Measurements from ENCODE around the gene PTPRT. TPM values are rescaled to one million over a fixed set of nuclear protein-coding genes. Genes with fewer than 3 reads are reported as not detected.

The PTPRT gene
- total RNA-seq, 1 experiment from 2014 or later: not detected

DNA sequence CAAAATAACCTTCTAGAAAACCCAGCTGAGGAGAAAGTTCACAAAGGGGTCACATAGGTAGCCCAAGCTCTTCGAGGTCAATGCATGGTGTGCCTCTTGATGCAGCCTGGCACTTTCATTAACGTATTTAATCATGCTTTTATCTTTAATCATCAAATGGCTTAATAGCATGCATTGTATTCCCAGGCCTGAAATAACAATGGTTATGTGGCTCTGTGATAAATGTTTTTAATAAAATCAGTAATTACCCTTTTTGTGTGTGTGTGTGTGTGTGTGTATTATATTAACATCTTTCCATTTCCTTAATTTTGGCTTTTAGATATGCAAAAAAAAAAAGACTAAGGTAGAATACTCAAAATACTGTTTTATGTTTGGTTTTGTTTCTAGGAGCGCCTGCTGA, 681.8 kb downstream of the PTPRT start:
- Histone ChIP-seq H3K4me3 (replicated peaks in 1 of 2; ENCODE audit: low read depth in 1 of 2, low read length in 2 of 2) (no peak overlapping the region), H3K9me3 (ENCODE audit: control insufficient read depth in 1 of 2, insufficient read depth in 1 of 2, low read depth in 1 of 2, low read length in 2 of 2) (peaks cover 3 to 27% of the 10 kb centered on the region in 2 experiments; a peak in 2 of 4 replicates), H4K20me1 (ENCODE audit: insufficient read depth) (no peaks in the 10 kb centered on the region), H3K27ac (ENCODE audit: low read depth, low read length) (no peak overlapping the region), H3K36me3 (ENCODE audit: control insufficient read depth in 1 of 2, insufficient read depth in 2 of 2, low read length in 2 of 2) (no peaks in the 10 kb centered on the region), H3K79me2 (ENCODE audit: insufficient read depth, low read length) (no peaks in the 10 kb centered on the region), H3K27me3 (ENCODE audit: insufficient read depth, low read length) (no peaks in the 10 kb centered on the region), H3K9me2 (ENCODE audit: insufficient read depth) (no peaks in the 10 kb centered on the region), H2AFZ (ENCODE audit: low read depth, low read length, poor library complexity, severe bottlenecking) (no peak overlapping the region), H3K4me2 (ENCODE audit: low read length) (no peak overlapping the region), H3K4me1 (ENCODE audit: control insufficient read depth in 1 of 2, insufficient read depth in 2 of 2, low read length in 2 of 2) (no peaks in the 10 kb centered on the region), H3K9ac (ENCODE audit: low read length) (no peak overlapping the region)
- RAD21 ChIA-PET (ENCODE audit: low non-redundant PET in 1 of 2, low total read pairs in 2 of 2, uncharacterized antibody in 2 of 2, unreplicated experiment in 2 of 2): no interaction called here
- no peak for DNase-seq (ENCODE audit: low read depth, low spot score)
- no peak for ATAC-seq
- POLR2A ChIA-PET: no interaction called here
- no TSS peak for BruUV-seq (replicated peaks)
- CTCF ChIA-PET: no interaction called here
- intact Hi-C loops (cut with micrococcal nuclease): no loop called here
- TF ChIP-seq, protein P1, sequence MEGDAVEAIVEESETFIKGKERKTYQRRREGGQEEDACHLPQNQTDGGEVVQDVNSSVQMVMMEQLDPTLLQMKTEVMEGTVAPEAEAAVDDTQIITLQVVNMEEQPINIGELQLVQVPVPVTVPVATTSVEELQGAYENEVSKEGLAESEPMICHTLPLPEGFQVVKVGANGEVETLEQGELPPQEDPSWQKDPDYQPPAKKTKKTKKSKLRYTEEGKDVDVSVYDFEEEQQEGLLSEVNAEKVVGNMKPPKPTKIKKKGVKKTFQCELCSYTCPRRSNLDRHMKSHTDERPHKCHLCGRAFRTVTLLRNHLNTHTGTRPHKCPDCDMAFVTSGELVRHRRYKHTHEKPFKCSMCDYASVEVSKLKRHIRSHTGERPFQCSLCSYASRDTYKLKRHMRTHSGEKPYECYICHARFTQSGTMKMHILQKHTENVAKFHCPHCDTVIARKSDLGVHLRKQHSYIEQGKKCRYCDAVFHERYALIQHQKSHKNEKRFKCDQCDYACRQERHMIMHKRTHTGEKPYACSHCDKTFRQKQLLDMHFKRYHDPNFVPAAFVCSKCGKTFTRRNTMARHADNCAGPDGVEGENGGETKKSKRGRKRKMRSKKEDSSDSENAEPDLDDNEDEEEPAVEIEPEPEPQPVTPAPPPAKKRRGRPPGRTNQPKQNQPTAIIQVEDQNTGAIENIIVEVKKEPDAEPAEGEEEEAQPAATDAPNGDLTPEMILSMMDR (IDR thresholded peaks at IDR 0.05 in 2 of 3, conservative IDR thresholded peaks at IDR 0.05 in 1 of 3; ENCODE audit: borderline replicate concordance in 1 of 3, insufficient read depth in 1 of 3, low read depth in 2 of 3, low read length in 2 of 3): no peak
- no peak for TF ChIP-seq EZH2phosphoT487 (IDR thresholded peaks at IDR 0.05; ENCODE audit: borderline replicate concordance)
- TF ChIP-seq FOSL1 (IDR thresholded peaks at IDR 0.05; ENCODE audit: low read depth): no peak
- TF ChIP-seq, protein P2, sequence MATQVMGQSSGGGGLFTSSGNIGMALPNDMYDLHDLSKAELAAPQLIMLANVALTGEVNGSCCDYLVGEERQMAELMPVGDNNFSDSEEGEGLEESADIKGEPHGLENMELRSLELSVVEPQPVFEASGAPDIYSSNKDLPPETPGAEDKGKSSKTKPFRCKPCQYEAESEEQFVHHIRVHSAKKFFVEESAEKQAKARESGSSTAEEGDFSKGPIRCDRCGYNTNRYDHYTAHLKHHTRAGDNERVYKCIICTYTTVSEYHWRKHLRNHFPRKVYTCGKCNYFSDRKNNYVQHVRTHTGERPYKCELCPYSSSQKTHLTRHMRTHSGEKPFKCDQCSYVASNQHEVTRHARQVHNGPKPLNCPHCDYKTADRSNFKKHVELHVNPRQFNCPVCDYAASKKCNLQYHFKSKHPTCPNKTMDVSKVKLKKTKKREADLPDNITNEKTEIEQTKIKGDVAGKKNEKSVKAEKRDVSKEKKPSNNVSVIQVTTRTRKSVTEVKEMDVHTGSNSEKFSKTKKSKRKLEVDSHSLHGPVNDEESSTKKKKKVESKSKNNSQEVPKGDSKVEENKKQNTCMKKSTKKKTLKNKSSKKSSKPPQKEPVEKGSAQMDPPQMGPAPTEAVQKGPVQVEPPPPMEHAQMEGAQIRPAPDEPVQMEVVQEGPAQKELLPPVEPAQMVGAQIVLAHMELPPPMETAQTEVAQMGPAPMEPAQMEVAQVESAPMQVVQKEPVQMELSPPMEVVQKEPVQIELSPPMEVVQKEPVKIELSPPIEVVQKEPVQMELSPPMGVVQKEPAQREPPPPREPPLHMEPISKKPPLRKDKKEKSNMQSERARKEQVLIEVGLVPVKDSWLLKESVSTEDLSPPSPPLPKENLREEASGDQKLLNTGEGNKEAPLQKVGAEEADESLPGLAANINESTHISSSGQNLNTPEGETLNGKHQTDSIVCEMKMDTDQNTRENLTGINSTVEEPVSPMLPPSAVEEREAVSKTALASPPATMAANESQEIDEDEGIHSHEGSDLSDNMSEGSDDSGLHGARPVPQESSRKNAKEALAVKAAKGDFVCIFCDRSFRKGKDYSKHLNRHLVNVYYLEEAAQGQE (IDR thresholded peaks at IDR 0.05; ENCODE audit: low read depth): no peak
- TF ChIP-seq JUND (IDR thresholded peaks at IDR 0.05): no peak

Measured in HCT116 (cell line).